ENCODE data around the gene PRKAB1.

The PRKAB1 gene

GRCh38 chr12:119664642-119665041 is 3.3 kb upstream of the PRKAB1 start:
- DNase-seq: no peak

- no peak for DNase-seq
These were observed 2.6 kb upstream of the PRKAB1 start for GRCh38 chr12:119665164-119665929.

GRCh38 chr12:119666226-119666795 is 1.6 kb upstream of the PRKAB1 start:
- no peak for DNase-seq

GRCh38 chr12:119666900-119667576 is 895 bp upstream of the PRKAB1 start:
- DNase-seq: no peak

- DNase-seq: no peak
These were observed 450 bp downstream of the PRKAB1 start for GRCh38 chr12:119668324-119668841.

GRCh38 chr12:119669744-119670472 is 2.0 kb downstream of the PRKAB1 start:
- no peak for DNase-seq

GRCh38 chr12:119671070-119671469 is 3.1 kb downstream of the PRKAB1 start:
- no peak for DNase-seq

GRCh38 chr12:119672194-119672593 is 4.3 kb downstream of the PRKAB1 start:
- DNase-seq: no peak

GRCh38 chr12:119673634-119674033 is 5.7 kb downstream of the PRKAB1 start:
- no peak for DNase-seq

- DNase-seq: no peak
These were observed 6.6 kb downstream of the PRKAB1 start for GRCh38 chr12:119674560-119674959.

GRCh38 chr12:119676022-119676421 is 8.1 kb downstream of the PRKAB1 start:
- no peak for DNase-seq

- no peak for DNase-seq
These were observed 8.6 kb downstream of the PRKAB1 start for GRCh38 chr12:119676573-119676972.

GRCh38 chr12:119678459-119678858 is 10.5 kb downstream of the PRKAB1 start:
- DNase-seq: no peak

GRCh38 chr12:119679081-119679480 is 11.1 kb downstream of the PRKAB1 start:
- no peak for DNase-seq

- no peak for DNase-seq
These were observed 11.6 kb downstream of the PRKAB1 start for GRCh38 chr12:119679490-119679889.

GRCh38 chr12:119681111-119681510 is 13.2 kb downstream of the PRKAB1 start:
- DNase-seq: no peak

GRCh38 chr12:119681728-119682638 is 14.1 kb downstream of the PRKAB1 start:
- no peak for DNase-seq

GRCh38 chr12:119682639-119683252 is 14.8 kb downstream of the PRKAB1 start:
- DNase-seq: no peak

GRCh38 chr12:119683413-119683812 is 15.5 kb downstream of the PRKAB1 start:
- no peak for DNase-seq

GRCh38 chr12:119683816-119684215 is 15.9 kb downstream of the PRKAB1 start:
- no peak for DNase-seq

- no peak for DNase-seq
These were observed 16.9 kb downstream of the PRKAB1 start for GRCh38 chr12:119684711-119685369.
